ENCODE data around the gene NAXD.

DNA sequence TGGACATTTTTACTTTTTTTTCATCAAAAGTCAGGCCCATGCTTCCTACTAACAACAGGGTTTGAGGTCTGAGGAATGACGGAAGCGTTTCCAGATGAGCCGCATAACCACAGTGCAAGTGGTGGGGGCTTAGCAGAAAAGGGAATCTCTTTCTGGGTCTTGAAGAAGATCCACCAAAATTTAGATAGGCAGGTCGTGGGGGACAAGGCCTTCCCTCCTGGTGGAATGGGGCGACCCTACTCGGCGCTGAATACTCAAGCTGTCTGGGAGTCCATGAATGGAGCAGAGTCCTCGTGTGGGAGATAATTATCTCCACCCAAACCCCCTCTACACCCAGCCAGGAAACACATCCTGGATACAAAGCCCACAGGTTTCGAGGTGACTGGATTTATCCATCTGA is 53.7 kb downstream of the NAXD start:
- TF ChIP-seq, protein P1, sequence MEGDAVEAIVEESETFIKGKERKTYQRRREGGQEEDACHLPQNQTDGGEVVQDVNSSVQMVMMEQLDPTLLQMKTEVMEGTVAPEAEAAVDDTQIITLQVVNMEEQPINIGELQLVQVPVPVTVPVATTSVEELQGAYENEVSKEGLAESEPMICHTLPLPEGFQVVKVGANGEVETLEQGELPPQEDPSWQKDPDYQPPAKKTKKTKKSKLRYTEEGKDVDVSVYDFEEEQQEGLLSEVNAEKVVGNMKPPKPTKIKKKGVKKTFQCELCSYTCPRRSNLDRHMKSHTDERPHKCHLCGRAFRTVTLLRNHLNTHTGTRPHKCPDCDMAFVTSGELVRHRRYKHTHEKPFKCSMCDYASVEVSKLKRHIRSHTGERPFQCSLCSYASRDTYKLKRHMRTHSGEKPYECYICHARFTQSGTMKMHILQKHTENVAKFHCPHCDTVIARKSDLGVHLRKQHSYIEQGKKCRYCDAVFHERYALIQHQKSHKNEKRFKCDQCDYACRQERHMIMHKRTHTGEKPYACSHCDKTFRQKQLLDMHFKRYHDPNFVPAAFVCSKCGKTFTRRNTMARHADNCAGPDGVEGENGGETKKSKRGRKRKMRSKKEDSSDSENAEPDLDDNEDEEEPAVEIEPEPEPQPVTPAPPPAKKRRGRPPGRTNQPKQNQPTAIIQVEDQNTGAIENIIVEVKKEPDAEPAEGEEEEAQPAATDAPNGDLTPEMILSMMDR (IDR thresholded peaks at IDR 0.05), result no peak
- TF ChIP-seq POLR2A (IDR thresholded peaks at IDR 0.05) (no peak), POLR2AphosphoS5 (IDR thresholded peaks at IDR 0.05) (no peak)
